ENCODE measurements around the gene RBM17.

DNA sequence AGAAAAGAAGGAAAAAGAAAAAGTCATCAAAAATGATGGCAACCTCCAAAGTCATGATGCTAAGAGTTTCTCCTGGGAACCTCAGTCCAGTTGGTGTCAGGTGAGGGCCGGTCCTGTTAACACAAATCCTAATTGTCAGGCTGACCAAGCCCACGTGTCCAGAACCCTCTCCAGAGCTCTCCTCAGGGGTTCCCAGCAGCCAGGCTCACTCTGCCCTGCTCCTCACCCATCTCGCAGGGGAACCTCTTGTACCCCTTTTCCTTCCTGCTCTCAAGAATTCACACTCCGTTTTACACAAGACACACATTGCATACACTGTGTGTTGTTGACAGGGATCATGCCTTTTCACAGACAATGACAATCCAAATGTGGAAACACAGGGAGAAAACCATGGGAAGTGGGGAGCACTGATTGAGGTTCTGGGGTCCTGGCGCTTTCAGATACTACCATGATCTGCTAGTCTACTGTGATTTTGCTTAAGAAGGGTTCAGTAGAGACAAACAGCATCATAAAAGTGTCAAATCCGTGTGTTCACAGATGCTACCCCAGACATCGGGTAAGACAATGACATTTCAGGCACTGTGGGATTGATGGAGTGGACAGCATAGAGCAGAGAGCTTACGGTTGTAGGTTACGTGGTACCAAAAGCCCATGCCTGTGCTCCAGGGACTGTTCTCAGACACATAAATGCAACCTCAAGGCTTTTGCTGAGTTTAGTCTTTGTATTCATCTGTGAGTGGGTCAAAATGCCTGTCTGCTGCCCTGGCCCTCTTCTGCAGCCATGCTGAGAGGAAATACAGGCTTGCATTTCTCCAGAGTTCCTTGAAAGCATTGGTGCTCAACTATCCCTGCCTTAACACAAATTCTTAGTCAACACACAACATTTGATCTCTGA, 42.7 kb upstream of the RBM17 start:
- TF ChIP-seq RAD21 (IDR thresholded peaks at IDR 0.05; ENCODE audit: low read length): no peak
- TF ChIP-seq MAZ (IDR thresholded peaks at IDR 0.05; ENCODE audit: borderline replicate concordance, low read depth, low read length): no peak
- TF ChIP-seq, protein P1, sequence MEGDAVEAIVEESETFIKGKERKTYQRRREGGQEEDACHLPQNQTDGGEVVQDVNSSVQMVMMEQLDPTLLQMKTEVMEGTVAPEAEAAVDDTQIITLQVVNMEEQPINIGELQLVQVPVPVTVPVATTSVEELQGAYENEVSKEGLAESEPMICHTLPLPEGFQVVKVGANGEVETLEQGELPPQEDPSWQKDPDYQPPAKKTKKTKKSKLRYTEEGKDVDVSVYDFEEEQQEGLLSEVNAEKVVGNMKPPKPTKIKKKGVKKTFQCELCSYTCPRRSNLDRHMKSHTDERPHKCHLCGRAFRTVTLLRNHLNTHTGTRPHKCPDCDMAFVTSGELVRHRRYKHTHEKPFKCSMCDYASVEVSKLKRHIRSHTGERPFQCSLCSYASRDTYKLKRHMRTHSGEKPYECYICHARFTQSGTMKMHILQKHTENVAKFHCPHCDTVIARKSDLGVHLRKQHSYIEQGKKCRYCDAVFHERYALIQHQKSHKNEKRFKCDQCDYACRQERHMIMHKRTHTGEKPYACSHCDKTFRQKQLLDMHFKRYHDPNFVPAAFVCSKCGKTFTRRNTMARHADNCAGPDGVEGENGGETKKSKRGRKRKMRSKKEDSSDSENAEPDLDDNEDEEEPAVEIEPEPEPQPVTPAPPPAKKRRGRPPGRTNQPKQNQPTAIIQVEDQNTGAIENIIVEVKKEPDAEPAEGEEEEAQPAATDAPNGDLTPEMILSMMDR (conservative IDR thresholded peaks at IDR 0.05; ENCODE audit: low read depth, low read length): no peak
- TF ChIP-seq SMC3 (IDR thresholded peaks at IDR 0.05; ENCODE audit: low read depth, low read length): no peak
- no peak for TF ChIP-seq POLR2A (IDR thresholded peaks at IDR 0.05; ENCODE audit: low read depth, low read length)
- TF ChIP-seq, protein P2, sequence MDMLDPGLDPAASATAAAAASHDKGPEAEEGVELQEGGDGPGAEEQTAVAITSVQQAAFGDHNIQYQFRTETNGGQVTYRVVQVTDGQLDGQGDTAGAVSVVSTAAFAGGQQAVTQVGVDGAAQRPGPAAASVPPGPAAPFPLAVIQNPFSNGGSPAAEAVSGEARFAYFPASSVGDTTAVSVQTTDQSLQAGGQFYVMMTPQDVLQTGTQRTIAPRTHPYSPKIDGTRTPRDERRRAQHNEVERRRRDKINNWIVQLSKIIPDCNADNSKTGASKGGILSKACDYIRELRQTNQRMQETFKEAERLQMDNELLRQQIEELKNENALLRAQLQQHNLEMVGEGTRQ (IDR thresholded peaks at IDR 0.05; ENCODE audit: low read depth, low read length): no peak
- TF ChIP-seq NFE2L2 (IDR thresholded peaks at IDR 0.05; ENCODE audit: low read depth, low read length): no peak
- TF ChIP-seq MAFK (IDR thresholded peaks at IDR 0.05; ENCODE audit: low read depth, low read length): no peak
- TF ChIP-seq BHLHE40 (IDR thresholded peaks at IDR 0.05; ENCODE audit: low read depth, low read length): no peak
- TF ChIP-seq, protein P3, sequence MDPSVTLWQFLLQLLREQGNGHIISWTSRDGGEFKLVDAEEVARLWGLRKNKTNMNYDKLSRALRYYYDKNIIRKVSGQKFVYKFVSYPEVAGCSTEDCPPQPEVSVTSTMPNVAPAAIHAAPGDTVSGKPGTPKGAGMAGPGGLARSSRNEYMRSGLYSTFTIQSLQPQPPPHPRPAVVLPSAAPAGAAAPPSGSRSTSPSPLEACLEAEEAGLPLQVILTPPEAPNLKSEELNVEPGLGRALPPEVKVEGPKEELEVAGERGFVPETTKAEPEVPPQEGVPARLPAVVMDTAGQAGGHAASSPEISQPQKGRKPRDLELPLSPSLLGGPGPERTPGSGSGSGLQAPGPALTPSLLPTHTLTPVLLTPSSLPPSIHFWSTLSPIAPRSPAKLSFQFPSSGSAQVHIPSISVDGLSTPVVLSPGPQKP (IDR thresholded peaks at IDR 0.05; ENCODE audit: borderline replicate concordance, low read depth, low read length): no peak

Data from IMR-90 (cell line).